ENCODE results near the gene NUTM1.
"Not testable (repeated sequence)": the region's sequence is repeated elsewhere in the genome, so short reads cannot be mapped to it uniquely, and the experiment has no call there.

The NUTM1 gene

DNA sequence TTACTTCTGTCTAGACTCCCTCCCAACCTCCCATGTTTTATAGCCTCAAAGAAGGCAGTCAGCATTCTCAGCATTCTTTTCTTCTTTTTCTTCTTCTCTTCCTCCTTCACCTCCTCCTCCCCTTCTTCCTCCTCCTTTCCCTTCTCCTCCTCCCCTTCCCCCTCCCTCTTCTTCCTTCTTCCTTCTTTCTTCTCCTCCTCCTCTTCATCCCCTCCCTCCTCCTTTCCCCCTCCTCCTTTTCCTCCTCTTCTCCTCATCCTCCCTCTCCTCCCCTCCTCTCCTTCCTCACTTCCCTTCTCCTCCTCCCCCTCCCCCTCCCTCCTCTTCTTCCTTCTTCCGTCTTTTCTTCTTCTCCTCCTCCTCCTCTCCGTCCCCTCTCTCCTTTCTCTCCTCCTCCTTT, 27.5 kb downstream of the NUTM1 start:
- TF ChIP-seq CTCF (conservative IDR thresholded peaks at IDR 0.05; ENCODE audit: low read depth, low read length) = no peak
- H3K4me3 ChIP-seq (ENCODE audit: low read depth, low read length) = no peak overlapping the region
- no peak for DNase-seq (ENCODE audit: low read depth)

DNA sequence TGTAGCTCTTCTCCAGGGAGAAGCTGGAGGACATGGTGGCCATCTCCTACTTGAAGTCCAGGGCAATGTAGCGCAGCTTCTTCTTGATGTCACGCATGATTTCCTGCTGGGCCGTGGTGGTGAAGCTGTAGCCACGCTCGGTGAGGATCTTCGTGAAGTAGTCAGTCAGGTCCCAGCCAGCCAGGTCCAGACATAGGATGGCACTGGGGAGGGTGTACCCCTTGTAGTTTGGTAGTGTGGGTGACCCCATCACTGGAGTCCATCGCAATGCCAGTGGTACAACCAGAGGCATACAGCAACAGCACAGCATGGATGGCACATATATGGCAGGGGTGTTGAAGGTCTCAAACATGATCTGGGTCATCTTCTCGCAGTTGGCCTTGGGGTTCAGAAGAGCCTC, 30.8 kb downstream of the NUTM1 start:
- no peak for TF ChIP-seq CTCF (conservative IDR thresholded peaks at IDR 0.05; ENCODE audit: low read depth, low read length)
- H3K4me3 ChIP-seq (ENCODE audit: low read depth, low read length) = no peak overlapping the region
- no peak for DNase-seq (ENCODE audit: low read depth)

DNA sequence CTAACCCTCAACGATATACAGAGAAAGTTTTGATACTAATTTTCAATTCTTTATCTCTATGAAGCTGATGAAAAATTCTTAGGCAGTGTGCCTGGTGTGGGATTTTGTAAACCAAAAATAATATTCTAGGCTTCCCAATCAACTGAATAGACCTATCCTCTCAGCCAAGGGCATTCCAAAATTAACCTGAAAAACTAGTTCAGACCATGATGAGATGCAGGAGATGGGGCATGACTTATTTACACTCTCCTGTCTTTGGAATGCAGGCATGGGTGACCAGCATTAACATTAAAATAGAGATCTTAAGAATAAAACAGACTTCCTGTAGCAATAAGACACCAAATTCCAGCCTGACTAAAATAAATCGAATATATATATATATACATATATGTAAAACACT, 31.7 kb downstream of the NUTM1 start:
- no peak for TF ChIP-seq CTCF (conservative IDR thresholded peaks at IDR 0.05; ENCODE audit: low read depth, low read length)

GRCh38 chr15:34375541-34375940, 32.4 kb downstream of the NUTM1 start:
- H3K4me3 ChIP-seq (ENCODE audit: low read depth, low read length); DNase-seq (ENCODE audit: low read depth): not testable (repeated sequence)

More for the DNA sequence above, 31.7 kb downstream of the NUTM1 start:
- no peak for DNase-seq (ENCODE audit: low read depth)
- no peak overlapping the region for H3K4me3 ChIP-seq (ENCODE audit: low read depth, low read length)

- no peak for DNase-seq (ENCODE audit: low read depth)
- no peak overlapping the region for H3K4me3 ChIP-seq (ENCODE audit: low read depth, low read length)
- TF ChIP-seq CTCF (conservative IDR thresholded peaks at IDR 0.05; ENCODE audit: low read depth, low read length) = no peak
These were observed 33.7 kb downstream of the NUTM1 start for GRCh38 chr15:34376856-34377255.

- H3K4me3 ChIP-seq (ENCODE audit: low read depth, low read length); DNase-seq (ENCODE audit: low read depth): not testable (repeated sequence)
These were observed 37.4 kb downstream of the NUTM1 start for GRCh38 chr15:34380491-34380890.

GRCh38 chr15:34381829-34382521, 38.9 kb downstream of the NUTM1 start:
- H3K4me3 ChIP-seq (ENCODE audit: low read depth, low read length); DNase-seq (ENCODE audit: low read depth): not testable (repeated sequence)

DNA sequence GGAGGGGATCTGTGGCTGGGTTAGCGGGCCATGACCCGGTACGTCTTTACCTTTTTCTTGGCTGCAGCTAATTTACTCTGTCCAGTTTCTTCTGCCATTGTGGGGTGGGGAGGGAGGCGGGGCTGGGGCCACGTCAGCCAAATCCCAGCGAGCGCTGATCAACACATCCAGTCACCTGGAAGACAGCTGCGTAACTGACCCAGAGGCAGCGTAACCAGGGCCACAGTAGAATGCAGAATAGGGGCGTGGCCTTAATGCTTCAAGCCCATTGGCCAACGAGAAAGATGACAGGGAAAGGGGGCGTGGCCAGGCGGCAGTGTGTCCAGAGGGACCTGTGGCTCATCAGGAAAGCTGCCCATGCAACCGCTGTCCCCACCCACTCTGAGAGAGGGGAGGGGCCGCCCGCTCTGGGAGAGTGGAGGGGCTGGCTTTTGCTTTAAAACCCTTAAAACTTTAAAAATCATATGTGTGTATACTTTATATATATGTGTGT, 46.5 kb downstream of the NUTM1 start:
- not testable (repeated sequence) for H3K4me3 ChIP-seq (ENCODE audit: low read depth, low read length); DNase-seq (ENCODE audit: low read depth)

GRCh38 chr15:34392981-34393380, 49.9 kb downstream of the NUTM1 start:
- not testable (repeated sequence) for DNase-seq (ENCODE audit: low read depth); H3K4me3 ChIP-seq (ENCODE audit: low read depth, low read length)

DNA sequence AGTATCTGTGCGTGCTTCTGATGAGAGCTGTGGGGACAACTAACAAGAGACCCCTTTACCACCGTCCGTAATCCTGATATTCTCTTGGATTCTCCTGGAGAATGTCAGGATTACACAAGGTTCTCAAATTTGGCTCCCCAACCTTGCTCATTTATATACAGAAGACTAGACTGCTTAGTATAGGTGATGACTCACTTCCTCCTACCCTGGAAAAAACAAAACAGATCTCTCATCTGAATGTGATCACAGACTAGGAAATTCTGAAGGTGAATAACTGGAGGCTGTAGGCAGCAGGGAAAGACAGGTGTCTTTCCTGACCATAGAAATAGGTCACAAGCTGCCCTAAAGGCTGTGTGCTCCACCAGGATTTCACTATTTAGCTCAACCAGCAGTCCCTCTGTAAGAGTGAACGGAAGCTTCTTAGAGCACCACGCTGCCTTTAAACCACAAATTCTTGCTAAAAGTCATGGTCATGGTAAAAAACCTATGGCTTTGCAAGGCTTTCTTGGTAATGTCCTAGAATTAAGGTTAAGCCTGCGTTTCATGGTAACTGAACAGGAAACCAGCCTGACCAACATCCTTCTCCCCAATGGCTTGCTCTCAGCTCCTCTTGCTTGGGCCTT, 54.6 kb downstream of the NUTM1 start:
- DNase-seq (ENCODE audit: low read depth); H3K4me3 ChIP-seq (ENCODE audit: low read depth, low read length): not testable (repeated sequence)

DNA sequence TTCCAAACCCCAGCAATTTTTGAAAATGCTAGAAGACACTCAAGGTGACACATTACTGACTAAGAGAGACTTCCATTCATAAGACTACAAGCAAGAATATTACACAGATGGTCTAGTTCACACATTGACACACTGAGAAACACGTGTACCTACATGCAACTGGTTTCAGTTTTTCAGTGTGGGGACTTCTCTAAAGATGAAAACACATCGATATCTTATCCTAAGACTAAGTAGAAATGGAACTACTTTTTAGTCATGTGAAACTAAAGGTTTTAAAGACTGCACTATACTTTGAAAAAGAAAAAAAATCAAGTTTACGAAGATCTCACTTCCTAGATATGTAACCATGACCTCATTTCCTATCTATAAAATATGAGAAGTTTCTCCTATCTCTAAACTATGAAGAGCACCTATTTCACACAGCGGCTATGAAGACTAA, 60.1 kb downstream of the NUTM1 start:
- H3K4me3 ChIP-seq (ENCODE audit: low read depth, low read length); DNase-seq (ENCODE audit: low read depth): not testable (repeated sequence)

GRCh38 chr15:34403899-34404298, 60.8 kb downstream of the NUTM1 start:
- DNase-seq (ENCODE audit: low read depth); H3K4me3 ChIP-seq (ENCODE audit: low read depth, low read length): not testable (repeated sequence)

Measured in choroid plexus epithelial cell (primary cell).